Umbilical cord (tissue), 2 donors: Measurements from ENCODE around the gene SNAP47. TPM values are rescaled to one million over a fixed set of nuclear protein-coding genes. Genes with fewer than 3 reads are reported as not detected.

ENCODE experiments used
- DNase-seq: peaks from one replicate; pipeline ENCODE4 v3.0.0-alpha.2; 2015; ENCODE audit warnings: low spot score
- total RNA-seq: library from RNA; depleted of rRNA; stranded (reverse); fragments of >200 nt; gene quantifications from one replicate; pipeline ENCODE4 v1.2.3, GENCODE V29; 2014; ENCODE audit warnings: low replicate concordance; ENCODE audit not compliant: insufficient read depth

The SNAP47 gene
- total RNA-seq, 1 donor from 2014 or later, result 76.1 TPM

- DNase-seq, result no peak
These were observed 61.9 kb downstream of the SNAP47 start for GRCh38 chr1:227797144-227797543.

GRCh38 chr1:227797625-227798024, 62.4 kb downstream of the SNAP47 start:
- DNase-seq, result no peak

- no peak for DNase-seq
These were observed 63.0 kb downstream of the SNAP47 start for GRCh38 chr1:227798078-227798802.

- no peak for DNase-seq
These were observed 64.5 kb downstream of the SNAP47 start for GRCh38 chr1:227799756-227800155.

GRCh38 chr1:227803933-227804332, 68.7 kb downstream of the SNAP47 start:
- DNase-seq, result no peak

- no peak for DNase-seq
These were observed 70.5 kb downstream of the SNAP47 start for GRCh38 chr1:227805606-227806197.

GRCh38 chr1:227808566-227808965, 73.3 kb downstream of the SNAP47 start:
- no peak for DNase-seq

GRCh38 chr1:227809026-227809425, 73.8 kb downstream of the SNAP47 start:
- no peak for DNase-seq

GRCh38 chr1:227813962-227814361, 78.7 kb downstream of the SNAP47 start:
- DNase-seq, result no peak

- no peak for DNase-seq
These were observed 80.5 kb downstream of the SNAP47 start, which contains the start of gene PRSS38 for GRCh38 chr1:227815468-227816409. TSS of gene PRSS38 (plus strand) at chr1:227815675. CDS start at chr1:227815717, 42 bp downstream.

- no peak for DNase-seq
These were observed 81.7 kb downstream of the SNAP47 start for GRCh38 chr1:227816750-227817446.

- DNase-seq, result no peak
These were observed 88.3 kb downstream of the SNAP47 start for GRCh38 chr1:227823537-227823936.

- no peak for DNase-seq
These were observed 89.0 kb downstream of the SNAP47 start for GRCh38 chr1:227824204-227824603.

- no peak for DNase-seq
These were observed 93.6 kb downstream of the SNAP47 start for GRCh38 chr1:227828786-227829185.

Other genes starting within 250 kb of the SNAP47 start
- gene ZNF678, start 171.9 kb upstream of the SNAP47 start, total RNA-seq, result 21.4 TPM
- 40.4 TPM for gene JMJD4, start 133 bp upstream of the SNAP47 start, total RNA-seq
- gene PRSS38, start 80.2 kb downstream of the SNAP47 start, total RNA-seq, result not detected
- gene WNT9A, start 212.5 kb downstream of the SNAP47 start, total RNA-seq, result 8.7 TPM